Stimulated activated CD4-positive, alpha-beta T cell treated with anti-CD3 and anti-CD28 coated beads, Interleukin-4, amount 100 ng/mL, for 4 hours (primary cell): ENCODE data around the gene EIF4E1B.
A peak's percentile ranks its signal among the peaks of the same experiment; 100 is the strongest.

Experiments used
- DNase-seq, 2 experiments: peaks; one replicate each; pipeline ENCODE4 v3.0.0-alpha.2; 2020

EIF4E1B gene

DNA sequence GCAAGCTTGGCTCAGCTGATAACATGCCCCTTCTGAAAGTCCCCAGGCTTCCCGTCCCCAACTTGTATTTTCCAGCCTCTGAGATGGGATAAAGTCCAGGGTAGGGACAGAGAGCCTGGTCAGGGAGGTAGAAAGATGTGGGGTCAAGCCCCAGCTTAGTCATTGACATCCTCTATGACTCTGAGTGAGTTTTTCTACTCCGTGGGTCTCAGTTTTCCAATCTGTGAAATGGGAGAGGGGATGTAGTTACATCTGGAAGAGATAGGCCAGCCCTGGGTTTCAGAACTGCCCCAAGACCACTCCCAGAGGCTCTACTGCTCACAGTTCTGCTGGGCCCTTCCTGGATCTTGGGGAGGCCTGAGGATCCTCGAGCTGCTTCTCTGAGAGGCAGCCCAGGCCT lies 23.6 kb upstream of the EIF4E1B start:
- no peak for DNase-seq

- no peak for DNase-seq
These were observed 22.3 kb upstream of the EIF4E1B start for GRCh38 chr5:176608142-176608705.

GRCh38 chr5:176608937-176609723 lies 21.3 kb upstream of the EIF4E1B start:
- DNase-seq = peak; percentile 25 to 32

GRCh38 chr5:176609724-176610434 lies 20.6 kb upstream of the EIF4E1B start, which contains the start of gene GPRIN1:
GPRIN1 (minus strand) TSS chr5:176610156; CDS start chr5:176599834, 10,322 bp downstream.
- DNase-seq = peak; percentile 30 to 72

DNA sequence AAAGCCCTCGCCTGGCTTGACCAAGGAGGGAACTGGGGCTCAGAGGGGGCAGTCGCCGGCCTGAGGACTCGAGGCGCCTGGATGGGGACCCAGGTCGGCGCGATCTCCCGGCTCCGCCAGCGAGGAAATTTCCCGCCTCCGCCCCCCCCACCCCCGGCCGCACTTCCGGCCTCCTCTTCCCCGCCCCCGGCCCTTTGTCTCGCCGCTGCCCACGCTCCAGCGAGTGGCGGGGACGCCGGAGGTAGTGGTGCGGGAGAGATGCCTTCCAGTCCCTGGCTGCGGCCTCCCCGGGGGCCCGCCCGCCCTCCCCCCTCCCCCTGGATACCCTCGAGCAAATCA lies 20.1 kb upstream of the EIF4E1B start:
- DNase-seq = no peak

- peak; percentile 10 to 20 for DNase-seq
These were observed 19.0 kb upstream of the EIF4E1B start for GRCh38 chr5:176611435-176611834.

- no peak for DNase-seq
These were observed 18.5 kb upstream of the EIF4E1B start for GRCh38 chr5:176612008-176612407.

DNA sequence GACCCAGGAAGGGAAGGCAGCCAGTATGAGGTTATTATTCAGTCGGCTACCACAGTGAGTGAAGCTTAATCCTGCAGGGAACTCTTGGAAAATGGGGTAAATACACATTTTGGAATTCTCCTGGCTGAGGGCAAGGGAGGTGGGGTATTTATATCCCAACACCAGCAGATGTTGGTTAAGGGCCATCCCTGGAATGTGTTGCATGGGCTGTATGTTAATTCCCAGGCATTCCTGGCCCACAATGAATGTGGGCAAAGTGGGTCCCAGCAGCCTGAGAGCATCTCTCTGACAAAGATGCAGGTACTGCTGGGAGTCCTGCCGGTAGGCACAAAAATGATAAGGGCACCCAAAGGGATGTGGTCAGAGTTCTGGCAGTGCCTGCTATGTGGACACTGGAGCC lies 17.6 kb upstream of the EIF4E1B start:
- no peak for DNase-seq

- DNase-seq = no peak
These were observed 15.5 kb upstream of the EIF4E1B start for GRCh38 chr5:176614805-176615478.

GRCh38 chr5:176616511-176616910 lies 14.0 kb upstream of the EIF4E1B start:
- no peak for DNase-seq

DNA sequence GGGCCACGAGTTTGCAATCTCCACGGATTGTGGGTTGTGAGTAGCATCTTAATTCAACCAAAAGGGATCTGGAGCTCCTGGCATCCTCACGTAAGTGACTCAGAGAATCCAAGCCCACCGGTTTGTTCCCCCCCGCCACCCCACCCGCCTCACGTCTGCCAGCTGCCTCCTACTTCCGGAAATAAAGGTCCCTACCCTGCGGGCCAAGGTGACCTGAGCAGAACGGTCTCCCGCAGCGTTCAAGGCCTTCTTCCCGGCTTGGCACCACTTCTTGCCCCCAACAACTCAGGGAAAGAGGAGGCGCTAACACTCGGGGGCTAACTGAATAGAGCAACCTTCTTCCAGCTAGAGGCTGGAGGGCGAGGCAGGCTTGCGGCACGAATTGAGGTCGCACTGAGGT lies 11.7 kb upstream of the EIF4E1B start:
- no peak for DNase-seq

GRCh38 chr5:176619203-176619568 lies 11.3 kb upstream of the EIF4E1B start:
- peak; percentile 75 to 82 for DNase-seq

GRCh38 chr5:176619569-176620332 lies 10.7 kb upstream of the EIF4E1B start:
- DNase-seq = peak in 1 of 2 experiments; percentile 13

GRCh38 chr5:176620333-176620981 lies 10.0 kb upstream of the EIF4E1B start:
- DNase-seq = no peak

GRCh38 chr5:176621661-176622079 lies 8.8 kb upstream of the EIF4E1B start:
- DNase-seq = no peak

- DNase-seq = no peak
These were observed 6.3 kb upstream of the EIF4E1B start for GRCh38 chr5:176624142-176624541.

- no peak for DNase-seq
These were observed 5.5 kb upstream of the EIF4E1B start for GRCh38 chr5:176624938-176625337.

GRCh38 chr5:176625512-176625911 lies 5.0 kb upstream of the EIF4E1B start:
- no peak for DNase-seq

DNA sequence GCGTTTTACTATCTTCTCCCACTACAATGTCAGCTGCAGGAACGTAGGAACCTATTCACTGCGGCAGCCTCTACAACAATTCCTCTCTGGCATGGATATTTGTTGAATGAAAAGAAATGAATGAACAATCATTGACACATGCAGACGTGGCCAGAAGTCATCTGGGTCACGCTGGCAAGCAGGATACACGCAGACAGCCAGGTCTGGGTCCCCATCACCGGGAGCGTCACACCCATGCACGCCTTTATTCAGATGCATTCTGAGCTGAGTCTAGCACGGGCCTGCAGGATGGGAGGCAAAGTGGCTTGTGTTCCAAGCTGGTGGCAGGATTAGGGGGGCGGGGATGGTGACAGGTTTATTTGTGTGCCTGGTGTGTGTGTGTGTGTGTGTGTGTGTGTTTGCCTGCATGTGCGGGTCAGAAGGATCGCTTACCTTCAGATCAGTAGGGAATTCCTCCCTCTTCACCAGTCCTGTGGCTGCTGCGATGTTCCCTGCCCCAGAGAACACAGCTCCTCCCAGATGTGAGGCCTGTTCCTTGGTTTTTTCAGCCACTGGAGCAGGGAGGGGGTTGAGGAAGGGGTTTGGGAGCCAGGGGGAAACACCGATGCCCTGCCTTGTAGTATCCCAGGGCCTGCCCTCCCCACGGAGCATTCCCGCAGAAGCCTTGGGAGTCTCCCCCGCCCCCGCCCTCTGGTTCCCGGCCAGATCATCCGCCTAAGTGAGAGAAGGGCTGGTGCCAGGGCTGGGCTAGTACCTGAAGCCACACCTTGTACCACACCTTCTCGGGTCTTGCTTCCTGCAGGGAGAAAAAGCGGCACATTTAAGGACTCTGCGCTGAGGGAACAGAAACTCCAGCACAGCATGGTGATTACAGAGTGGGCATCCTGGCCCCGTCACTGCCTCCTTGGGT lies 4.3 kb upstream of the EIF4E1B start:
- no peak for DNase-seq

DNA sequence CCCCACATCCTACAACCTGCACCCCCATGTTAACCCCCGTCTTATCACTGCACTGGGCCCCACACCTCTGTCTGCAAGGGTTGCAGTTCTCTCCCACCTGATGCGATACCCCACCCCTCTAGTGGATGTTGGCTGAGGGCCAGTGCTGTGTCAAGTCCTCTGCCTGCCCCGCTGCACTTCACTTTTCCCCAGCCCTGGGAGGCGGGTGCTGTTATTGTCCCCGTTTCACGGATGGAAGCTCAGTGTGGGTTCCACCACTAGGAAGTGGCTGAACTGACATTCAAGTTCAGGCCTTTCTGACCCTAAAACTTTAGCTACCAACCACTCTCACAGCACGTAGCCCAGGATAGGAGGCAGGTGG lies 3.6 kb upstream of the EIF4E1B start:
- no peak for DNase-seq

DNA sequence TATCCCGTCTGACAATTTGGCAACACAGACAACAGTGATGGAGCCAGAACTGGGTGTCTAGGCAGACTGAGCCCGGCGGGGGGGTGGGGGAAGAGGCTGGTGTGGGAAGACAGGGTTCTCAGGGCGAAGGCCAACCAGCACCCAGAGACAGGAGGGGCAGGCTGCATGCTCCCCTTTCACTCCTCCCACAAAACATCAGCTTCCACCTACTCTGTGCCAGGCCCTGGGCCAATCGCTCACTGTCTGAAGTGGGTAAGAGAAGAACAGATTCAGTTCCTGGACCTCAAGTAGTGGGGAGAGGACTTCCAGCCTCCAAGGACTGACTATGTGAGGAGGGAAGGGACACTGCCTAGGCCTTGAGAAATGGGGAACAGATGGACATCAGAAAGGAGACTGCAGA lies 2.9 kb upstream of the EIF4E1B start:
- DNase-seq = no peak
